Psoas muscle (tissue), 8 donors: ENCODE data around the gene PRDM8. TPM values are rescaled to one million over a fixed set of nuclear protein-coding genes. Genes with fewer than 3 reads are reported as not detected.

Experiments
- ATAC-seq, 4 donors: fragments of 200-7000 bp; cut with Tn5 transposase; one replicate each; pipeline ENCODE4 v1.9.1; 2020; ENCODE audit warnings: moderate library complexity in 3 of 4, mild to moderate bottlenecking in 2 of 4
- DNase-seq, 2 donors: peaks; one replicate each; pipeline ENCODE4 v3.0.0-alpha.2; 2020
- H3K27ac ChIP-seq: fragments of 200-600 bp; one replicate; pipeline ENCODE4 v1.8.0; 2022
- H3K27me3 ChIP-seq, 3 donors: fragments of 200-600 bp in 1 of 3; one replicate each; pipeline versions ENCODE4 v1.6.1 to v1.8.0; 2013 to 2022; ENCODE audit warnings: low read length in 2 of 3, mild to moderate bottlenecking in 2 of 3, moderate library complexity in 1 of 3; ENCODE audit not compliant: insufficient read depth in 3 of 3
- H3K36me3 ChIP-seq, 2 donors: fragments of 200-600 bp in 1 of 2; one replicate each; pipeline versions ENCODE4 v1.6.1 to v1.8.0; 2013 to 2022; ENCODE audit warnings: low read depth in 1 of 2, mild to moderate bottlenecking in 1 of 2, moderate library complexity in 1 of 2; ENCODE audit not compliant: insufficient read depth in 1 of 2
- H3K4me1 ChIP-seq: fragments of 200-600 bp; one replicate; pipeline ENCODE4 v1.8.0; 2022
- H3K4me3 ChIP-seq: fragments of 200-600 bp; one replicate; pipeline ENCODE4 v1.8.0; 2022; ENCODE audit warnings: mild to moderate bottlenecking
- H3K9me3 ChIP-seq: fragments of 200-600 bp; one replicate; pipeline ENCODE4 v1.8.0; 2022
- CTCF ChIP-seq: fragments of 200-600 bp; IDR thresholded peaks from one replicate; pipeline ENCODE4 v1.8.0; 2022; ENCODE audit warnings: antibody characterized with exemption
- WGBS, 3 donors: extraction: QIAGEN DNeasy Blood & Tissue Kit; methylation state at CpG; one replicate each; pipeline versions ENCODE4 v1.1.6 to v1.1.7; 2013; 5-methylcytosine and 5-hydroxymethylcytosine counted together
- intact Hi-C, 2 donors: fragments of 100-400 bp; cut with DNase I; formaldehyde crosslinking; loops; one replicate each; pipeline versions ENCODE4 v1.11.0 to v1.14.2; 2022
- polyA plus RNA-seq, 3 donors: library from polyadenylated mRNA; stranded (reverse); fragments of 200-250 nt; gene quantifications; one replicate each; pipeline ENCODE4 v1.2.3, GENCODE V29; 2013
- total RNA-seq, 4 donors: library from RNA; stranded (reverse); fragmentation: NEBNext Ultra II Directional in 2 of 4; extraction: Animal tissue kit (Norgen Biotek cat#: 25700) in 2 of 4; gene quantifications; one replicate each; pipeline versions ENCODE4 v1.2.1 to v1.2.4, GENCODE V29; 2021 to 2023
- donor health status: healthy with polysubstance abuse.
- donor health status: DM: no; HTN: no; CAD: no; lungs with moderate emphysema.
- donor health status: Bipolar disorder and iron deficiency.
- donor health status: healthy.
- donor health status: DM: yes; HTN: yes; CAD: no.
- donor health status: DM: no; HTN: no; CAD: no.
- donor health status: DM: no; HTN: no; CAD: no.
- donor health status: DM: yes; HTN: yes; CAD: no.

PRDM8 gene
- total and polyA plus RNA-seq, 7 donors: 0.28 to 1.8 (median 0.63) TPM

- no peak for TF ChIP-seq CTCF
- intact Hi-C loops: no loop called here
- H3K36me3 ChIP-seq: no peaks in the 10 kb centered on the region
- no peaks in the 10 kb centered on the region for H3K9me3 ChIP-seq
- ATAC-seq (no peak), DNase-seq (no peak)
- 37 to 45% (median 43%) methylated on average over 4 of the region's 4 CpGs for WGBS, 3 donors
- peaks cover 0 to 12% (median under 1%) of the 10 kb centered on the region in 3 donors for H3K27me3 ChIP-seq
- no peak overlapping the region for H3K4me3 ChIP-seq
- H3K27ac ChIP-seq: no peak overlapping the region
- H3K4me1 ChIP-seq: no peaks in the 10 kb centered on the region
Observed at GRCh38 chr4:80253510-80253909, 56.2 kb downstream of the PRDM8 start.

Other genes starting within 250 kb of the PRDM8 start
- gene ANTXR2, start 124.3 kb upstream of the PRDM8 start, total RNA-seq: 10 to 100 TPM; 10.3 to 21.9 (median 14.8) TPM
- 1 to 10 TPM; 3.3 to 7.7 (median 5.4) TPM for gene ANTXR2, start 124.3 kb upstream of the PRDM8 start, polyA plus RNA-seq
- gene FGF5, start 69.2 kb downstream of the PRDM8 start, total RNA-seq: under 1 TPM in 3 of 4 donors, not detected in 1; 0.05 to 0.85 (median 0.24) TPM
- gene FGF5, start 69.2 kb downstream of the PRDM8 start, polyA plus RNA-seq: not detected
- gene CFAP299, start 138.2 kb downstream of the PRDM8 start, total RNA-seq: not detected
- not detected for gene CFAP299, start 138.2 kb downstream of the PRDM8 start, polyA plus RNA-seq